Endothelial cell of umbilical vein (primary cell): ENCODE measurements around the gene BMPR1B. TPM values are rescaled to one million over a fixed set of nuclear protein-coding genes. Genes with fewer than 3 reads are reported as not detected.
A peak's percentile ranks its signal among the peaks of the same experiment; 100 is the strongest.

Source experiments
- BruUV-seq: library from RNA; stranded (reverse); fragments of 400-500 nt; replicated peaks from 2 replicates; lab custom pipeline; 2021; lab: Mats Ljungman, UMichigan
- CTCF ChIA-PET: fragments of 300-600, 350-600 bp; sonication (Branson Sonifier 250); formaldehyde crosslinking; loops from one replicate; lab custom pipeline; 2021; ENCODE audit warnings: antibody characterized with exemption, inconsistent platforms; lab: Charles Lee
- POLR2A ChIA-PET: fragments of 300-600, 350-600 bp; sonication (Branson Sonifier 250); formaldehyde crosslinking; loops from one replicate; lab custom pipeline; 2021; ENCODE audit warnings: antibody characterized with exemption, inconsistent platforms; lab: Charles Lee
- DNase-seq: peaks from one replicate; pipeline ENCODE4 v3.0.0-alpha.2; 2011; ENCODE audit warnings: low read depth, low spot score
- FAIRE-seq: peaks from 2 replicates; lab custom pipeline; 2011; peaks lifted over from hg19 to GRCh38; lab: Jason Lieb, UNC
- H2AFZ ChIP-seq: 2 replicates; pipeline ENCODE4 v1.6.0; 2012; ENCODE audit warnings: low read depth, low read length, control low read depth, inconsistent platforms
- H3K27ac ChIP-seq: 2 replicates; pipeline ENCODE4 v1.5.1; 2011; ENCODE audit warnings: low read depth, mild to moderate bottlenecking, control low read depth, low read length, moderate library complexity; ENCODE audit not compliant: insufficient read depth
- H3K27me3 ChIP-seq, 2 experiments: 2 replicates each; pipeline versions ENCODE4 v1.6.0 to v1.6.1; 2011; ENCODE audit warnings: low read length in 2 of 2, mixed read lengths in 1 of 2; ENCODE audit not compliant: control insufficient read depth in 2 of 2, insufficient read depth in 2 of 2
- H3K36me3 ChIP-seq, 2 experiments: 2 replicates in 1 of 2; 3 replicates in 1 of 2; pipeline ENCODE4 v1.5.1; 2011; ENCODE audit warnings: low read length in 2 of 2, mild to moderate bottlenecking in 1 of 2, moderate library complexity in 1 of 2; ENCODE audit not compliant: control insufficient read depth in 2 of 2, insufficient read depth in 2 of 2; ENCODE audit errors: extremely low read depth in 1 of 2
- H3K4me1 ChIP-seq: 3 replicates; pipeline ENCODE4 v1.5.1; 2011; ENCODE audit warnings: mild to moderate bottlenecking, low read length; ENCODE audit not compliant: control insufficient read depth, insufficient read depth; ENCODE audit errors: extremely low read depth
- H3K4me2 ChIP-seq: 2 replicates; pipeline ENCODE4 v1.6.1; 2011; ENCODE audit warnings: low read length, control low read depth, mixed read lengths; ENCODE audit not compliant: insufficient read depth
- H3K4me3 ChIP-seq, 3 experiments: fragments of 200-600 bp in 1 of 3; sonication (generic), shearing (Covaris generic) in 1 of 3; replicated peaks in 1 of 3; 2 replicates each; pipeline ENCODE4 v1.5.1; 2011 to 2016; ENCODE audit warnings: control low read depth in 3 of 3, low read length in 3 of 3, mild to moderate bottlenecking in 2 of 3, inconsistent platforms in 1 of 3, low read depth in 1 of 3, moderate library complexity in 1 of 3; ENCODE audit not compliant: insufficient read depth in 1 of 3
- H3K79me2 ChIP-seq: 2 replicates; pipeline ENCODE4 v1.6.0; 2012; ENCODE audit warnings: low read length, inconsistent platforms; ENCODE audit not compliant: control insufficient read depth, insufficient read depth
- H3K9ac ChIP-seq: replicated peaks from 2 replicates; pipeline ENCODE3; 2011; ENCODE audit warnings: low read length, control low read depth; ENCODE audit not compliant: insufficient read depth; ENCODE audit errors: extremely low read depth
- H3K9me1 ChIP-seq: replicated peaks from 3 replicates; pipeline ENCODE4 v1.6.0; 2011; ENCODE audit warnings: mild to moderate bottlenecking, low read length; ENCODE audit not compliant: control insufficient read depth, insufficient read depth; ENCODE audit errors: extremely low read depth
- H3K9me3 ChIP-seq: replicated peaks from 2 replicates; pipeline ENCODE4 v1.5.1; 2012; ENCODE audit warnings: low read length, inconsistent platforms; ENCODE audit not compliant: control insufficient read depth, insufficient read depth
- H4K20me1 ChIP-seq: replicated peaks from 2 replicates; pipeline ENCODE3; 2011; ENCODE audit warnings: mild to moderate bottlenecking, low read length; ENCODE audit not compliant: control insufficient read depth, insufficient read depth; ENCODE audit errors: extremely low read depth
- CTCF ChIP-seq, 2 donors: IDR thresholded peaks; 1 replicate in 1 of 2; 2 replicates in 1 of 2; pipeline ENCODE4 v1.5.1; 2011; ENCODE audit warnings: low read length in 2 of 2, mild to moderate bottlenecking in 2 of 2, moderate library complexity in 2 of 2, control low read depth in 1 of 2, inconsistent platforms in 1 of 2, low read depth in 1 of 2; ENCODE audit not compliant: insufficient read depth in 1 of 2; ENCODE audit errors: extremely low read depth in 1 of 2
- EZH2 ChIP-seq: IDR thresholded peaks from 2 replicates; pipeline ENCODE4 v1.6.1; 2012; ENCODE audit warnings: borderline replicate concordance, low read depth, mild to moderate bottlenecking, moderate library complexity, low read length, inconsistent platforms; ENCODE audit not compliant: severe bottlenecking
- FOS ChIP-seq: IDR thresholded peaks from 2 replicates; pipeline ENCODE4 v1.6.1; 2011; ENCODE audit warnings: mild to moderate bottlenecking, low read length, moderate library complexity, borderline replicate concordance; ENCODE audit not compliant: insufficient read depth
- GATA2 ChIP-seq: IDR thresholded peaks from 2 replicates; pipeline ENCODE4 v1.7.0; 2011; ENCODE audit warnings: low read depth, mild to moderate bottlenecking, moderate library complexity, mixed read lengths, low read length; ENCODE audit not compliant: insufficient read length, insufficient read depth
- JUN ChIP-seq: IDR thresholded peaks from 2 replicates; pipeline ENCODE4 v1.6.1; 2011; ENCODE audit warnings: borderline replicate concordance, low read depth; ENCODE audit not compliant: insufficient read length, insufficient read depth
- MAX ChIP-seq: IDR thresholded peaks from 2 replicates; pipeline ENCODE4 v1.6.1; 2011; ENCODE audit not compliant: insufficient read depth, insufficient read length
- MYC ChIP-seq: IDR thresholded peaks from one replicate; pipeline ENCODE4 v1.6.1; 2011; ENCODE audit warnings: mild to moderate bottlenecking, low read depth, low read length
- POLR2A ChIP-seq: IDR thresholded peaks from 2 replicates; pipeline ENCODE4 v1.6.1; 2012; ENCODE audit warnings: low read depth, mild to moderate bottlenecking, control low read depth, low read length
- POLR2AphosphoS5 ChIP-seq: IDR thresholded peaks from 2 replicates; pipeline ENCODE4 v1.6.1; 2012; ENCODE audit warnings: low read depth, mild to moderate bottlenecking, control low read depth, low read length, moderate library complexity; ENCODE audit not compliant: insufficient read depth
- dilution Hi-C: fragments of 300-500 bp; cut with MboI; formaldehyde crosslinking; loops from one replicate; pipeline ENCODE4 v1.15.0; 2019; ENCODE audit warnings: low sequenced_read_pairs; ENCODE audit not compliant: extremely low pct_ligation_motif_present
- intact Hi-C: fragments of 100-400 bp; cut with micrococcal nuclease; formaldehyde crosslinking; loops from one replicate; pipeline ENCODE4 v1.10.0; 2022
- polyA plus RNA-seq, 4 experiments: library from polyadenylated mRNA; depleted of rRNA in 3 of 4; stranded (reverse) in 3 of 4; unstranded in 1 of 4; fragments of >200 nt; gene quantifications; 2 replicates each; pipeline versions ENCODE4 v1.2.1 to v1.2.3, GENCODE V29; 2011 to 2012; ENCODE audit warnings: missing spikeins in 1 of 4
- total RNA-seq: library from RNA; stranded (reverse); gene quantifications from 2 replicates; pipeline ENCODE4 v1.2.3, GENCODE V29; 2021

BMPR1B gene
- total and polyA plus RNA-seq, 2 donors (not counting 3 experiments of a cell fraction or from before 2014, with no cell fraction given), result 0.28 to 2.1 TPM

GRCh38 chr4:95092766-95093165 lies 335.0 kb downstream of the BMPR1B start:
- no peaks in the 10 kb centered on the region for H3K36me3 ChIP-seq
- TF ChIP-seq MAX, result no peak
- no peak for TF ChIP-seq FOS
- no peak for TF ChIP-seq POLR2A
- no peak for TF ChIP-seq GATA2
- no peak for TF ChIP-seq CTCF (IDR thresholded peaks at IDR 0.05; ENCODE audit: extremely low read depth in 1 of 2, insufficient read depth in 1 of 2, low read depth in 1 of 2, low read length in 2 of 2)
- no peak for TF ChIP-seq EZH2
- TF ChIP-seq MYC, result no peak
- no peak for TF ChIP-seq JUN
- TF ChIP-seq POLR2AphosphoS5, result no peak
- no peak overlapping the region for H3K27ac ChIP-seq
- H3K4me2 ChIP-seq, result no peak overlapping the region
- H3K4me1 ChIP-seq, result no peaks in the 10 kb centered on the region
- DNase-seq (peak; percentile 42), FAIRE-seq (peak; percentile 31)
- ChIA-PET CTCF (interaction anchor here (1.0 to 2.4 kb wide), 7 partner anchors 11 to 686 kb away, joined by 3 to 9 read pairs (median 4); no protein-coding TSS in a partner anchor), POLR2A (interaction anchor here (0.5 kb wide), 1 partner anchor 310 kb away, joined by 3 read pairs; no protein-coding TSS in a partner anchor)
- no peak overlapping the region for H3K4me3 ChIP-seq
- H3K9ac ChIP-seq, result no peak overlapping the region
- no peaks in the 10 kb centered on the region for H3K9me3 ChIP-seq
- no peaks in the 10 kb centered on the region for H4K20me1 ChIP-seq
- H2AFZ ChIP-seq, result no peak overlapping the region
- BruUV-seq, result no TSS peak
- dilution Hi-C loops (no loop called here), intact Hi-C loops (loop anchor here (10.0 kb wide), 1 partner anchor 698 kb away; no protein-coding TSS in a partner anchor)
- no peaks in the 10 kb centered on the region for H3K27me3 ChIP-seq
- no peaks in the 10 kb centered on the region for H3K9me1 ChIP-seq
- H3K79me2 ChIP-seq, result no peaks in the 10 kb centered on the region
